ENCODE data around the gene SLC22A6.

The SLC22A6 gene

DNA sequence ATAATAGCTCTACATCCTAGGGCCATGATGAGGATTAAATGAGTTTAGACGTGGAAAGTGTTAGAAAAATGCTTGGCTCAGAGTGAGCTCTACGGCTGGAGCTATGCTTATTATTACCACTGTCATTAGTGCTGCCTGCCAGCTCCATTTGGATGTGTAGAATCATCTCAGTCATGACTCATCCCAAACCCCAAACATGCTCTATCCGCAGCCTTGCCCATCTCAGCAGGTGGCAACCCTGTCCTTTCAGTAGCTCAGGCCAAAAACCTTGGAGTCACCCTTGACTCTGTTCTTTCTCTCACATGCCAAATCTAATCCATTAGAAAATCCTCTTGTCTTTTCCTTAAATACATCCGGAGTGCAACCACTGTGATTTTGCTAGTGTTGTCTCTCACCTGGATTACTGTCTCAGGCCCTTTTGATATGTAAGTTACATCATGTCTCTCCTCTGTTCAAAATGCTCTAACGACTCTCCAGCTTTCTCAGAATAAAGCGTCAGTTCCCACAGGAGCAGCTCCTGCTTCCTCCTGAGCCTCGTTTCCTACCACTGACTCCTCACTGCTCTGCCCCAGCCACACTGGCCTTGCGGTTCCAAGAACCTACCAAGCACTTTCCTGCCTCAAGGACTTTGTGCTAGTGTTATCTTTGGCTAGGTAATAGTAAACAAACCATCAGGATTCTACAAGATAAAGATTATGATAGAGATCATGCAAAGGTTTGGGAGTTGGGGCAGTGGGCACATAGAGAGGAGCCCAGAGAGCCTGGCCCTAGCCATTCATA is 53.1 kb downstream of the SLC22A6 start:
- DNase-seq (ENCODE audit: low read depth), result no peak

DNA sequence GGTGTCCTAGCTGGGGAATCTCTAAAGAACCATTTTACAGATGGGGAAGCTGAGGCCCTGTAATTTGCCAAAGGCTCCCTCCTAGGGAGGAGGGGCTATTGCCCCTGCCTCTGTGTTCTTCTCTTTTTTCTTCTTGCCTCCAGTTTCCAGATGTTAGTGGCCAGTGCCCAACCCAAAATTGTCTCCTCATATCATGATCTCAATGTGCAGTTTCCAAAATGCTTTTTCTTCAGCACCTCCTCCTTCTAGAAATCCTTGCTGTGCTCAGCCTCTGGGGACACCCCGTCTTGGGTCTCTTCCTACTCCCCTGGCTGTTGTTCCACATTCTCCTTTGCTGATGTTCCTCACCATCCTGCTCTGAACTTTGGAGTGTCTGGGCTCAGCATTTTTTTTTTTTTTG is 54.1 kb downstream of the SLC22A6 start:
- no peak for DNase-seq (ENCODE audit: low read depth)

DNA sequence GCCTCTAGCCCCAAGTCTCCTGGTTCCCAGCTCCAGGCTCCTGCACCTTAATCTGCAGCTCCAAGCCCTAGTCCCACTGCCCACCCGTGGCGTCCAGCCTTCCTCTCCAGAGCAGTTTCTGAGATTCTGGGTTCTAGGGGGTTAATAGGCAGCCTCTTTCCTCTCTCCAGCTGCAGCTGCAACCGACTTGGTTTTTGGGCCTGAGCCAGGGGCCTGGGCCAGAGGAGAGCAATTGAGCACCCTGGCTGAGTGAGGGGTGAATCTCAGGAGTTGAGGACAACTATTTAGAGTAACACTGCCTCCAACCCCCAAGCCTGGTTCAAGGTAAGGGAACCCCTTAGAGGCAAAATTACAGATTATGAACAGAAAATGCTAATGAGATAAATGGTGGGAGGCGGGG is 54.6 kb downstream of the SLC22A6 start:
- DNase-seq (ENCODE audit: low read depth), result no peak

DNA sequence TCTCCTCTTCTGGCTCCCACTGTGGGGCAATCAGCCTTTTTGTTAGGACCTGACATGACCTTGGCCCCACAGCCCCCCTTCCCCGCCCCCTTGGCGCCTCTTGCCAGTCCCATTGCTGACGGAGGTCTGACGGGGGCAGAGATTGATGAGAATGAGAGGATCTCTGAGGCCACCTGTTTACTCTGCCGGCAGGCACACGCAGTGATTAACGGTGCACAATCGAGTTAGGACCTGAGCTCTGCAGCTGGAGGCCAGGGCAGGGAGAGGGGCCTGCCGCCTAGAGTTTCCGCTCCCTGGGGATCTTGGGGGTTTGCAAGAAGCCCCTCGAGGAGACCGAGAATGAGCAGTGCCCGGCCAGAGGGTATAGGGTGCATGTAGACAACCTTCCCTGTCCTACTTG is 56.8 kb downstream of the SLC22A6 start:
- no peak for DNase-seq (ENCODE audit: low read depth)

DNA sequence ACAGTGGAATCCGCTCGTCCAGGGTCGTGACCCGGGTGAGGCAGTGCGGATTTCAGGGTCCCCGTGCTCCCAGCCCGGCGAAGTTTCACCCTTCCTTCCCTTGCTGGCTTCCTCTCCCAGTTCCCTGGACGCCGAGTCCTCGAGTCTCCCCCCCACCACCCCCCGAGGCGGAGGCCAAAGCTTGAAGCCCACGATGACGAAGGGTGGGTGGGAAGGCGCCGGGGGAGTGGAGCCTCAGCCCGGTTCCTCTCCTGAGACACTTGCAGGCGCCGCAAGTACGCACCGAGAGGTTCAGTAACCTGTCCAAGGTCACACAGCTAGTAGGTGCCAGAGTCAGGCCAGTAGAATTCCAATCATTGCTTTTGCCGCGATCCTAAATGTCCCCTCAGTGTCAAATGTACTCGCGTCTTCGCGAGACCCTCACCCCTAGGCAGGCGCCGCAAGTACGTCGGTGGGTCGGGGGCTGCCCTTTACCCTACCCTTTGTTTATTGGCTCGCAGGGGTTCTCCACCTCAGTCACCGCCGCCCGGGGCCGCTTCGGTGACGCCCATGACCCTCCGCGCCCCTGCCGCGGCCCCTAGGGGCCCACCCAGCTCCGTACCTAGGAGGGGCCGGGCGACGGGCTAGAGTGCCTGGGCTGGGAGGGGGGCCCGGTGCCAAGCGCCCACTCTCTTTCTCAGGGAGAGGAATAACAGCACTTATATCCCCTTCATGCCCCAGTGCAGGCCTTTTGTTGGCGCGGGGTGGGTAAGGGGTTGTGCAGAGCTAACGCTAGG is 57.9 kb downstream of the SLC22A6 start:
- DNase-seq (ENCODE audit: low read depth), result no peak

Measured in amniotic epithelial cell (primary cell).